Urinary bladder (tissue), 4 donors: ENCODE measurements around the gene ECHS1. TPM values are rescaled to one million over a fixed set of nuclear protein-coding genes. Genes with fewer than 3 reads are reported as not detected.
A peak's percentile ranks its signal among the peaks of the same experiment; 100 is the strongest.
"Not testable (repeated sequence)": the region's sequence is repeated elsewhere in the genome, so short reads cannot be mapped to it uniquely, and the experiment has no call there.

Source experiments
- DNase-seq: peaks from one replicate; pipeline ENCODE4 v3.0.0-alpha.2; 2015; ENCODE audit errors: extremely low spot score
- H3K27ac ChIP-seq: one replicate; pipeline ENCODE4 v1.5.1; 2013; ENCODE audit warnings: low read depth, mild to moderate bottlenecking, moderate library complexity
- H3K36me3 ChIP-seq: one replicate; pipeline ENCODE4 v1.6.1; 2013; ENCODE audit warnings: mild to moderate bottlenecking, moderate library complexity; ENCODE audit not compliant: insufficient read depth
- H3K4me1 ChIP-seq: one replicate; pipeline ENCODE4 v1.6.1; 2013; ENCODE audit warnings: mild to moderate bottlenecking, moderate library complexity; ENCODE audit not compliant: insufficient read depth
- H3K4me3 ChIP-seq: one replicate; pipeline ENCODE4 v1.5.1; 2013; ENCODE audit warnings: low read depth, low read length
- WGBS: extraction: QIAGEN DNeasy Blood & Tissue Kit; methylation state at CpG from one replicate; pipeline ENCODE4 v1.1.7; 2013; 5-methylcytosine and 5-hydroxymethylcytosine counted together
- polyA plus RNA-seq: library from polyadenylated mRNA; stranded (reverse); fragments of 200-250 nt; gene quantifications from one replicate; pipeline ENCODE4 v1.2.3, GENCODE V29; 2013
- total RNA-seq: library from RNA; depleted of rRNA; stranded (reverse); fragments of >200 nt; gene quantifications from one replicate; pipeline ENCODE4 v1.2.3, GENCODE V29; 2014
- donor health status: healthy with polysubstance abuse.
- donor health status: healthy.

ECHS1 gene
- total and polyA plus RNA-seq, 2 donors: 43.0 to 93.9 TPM

DNA sequence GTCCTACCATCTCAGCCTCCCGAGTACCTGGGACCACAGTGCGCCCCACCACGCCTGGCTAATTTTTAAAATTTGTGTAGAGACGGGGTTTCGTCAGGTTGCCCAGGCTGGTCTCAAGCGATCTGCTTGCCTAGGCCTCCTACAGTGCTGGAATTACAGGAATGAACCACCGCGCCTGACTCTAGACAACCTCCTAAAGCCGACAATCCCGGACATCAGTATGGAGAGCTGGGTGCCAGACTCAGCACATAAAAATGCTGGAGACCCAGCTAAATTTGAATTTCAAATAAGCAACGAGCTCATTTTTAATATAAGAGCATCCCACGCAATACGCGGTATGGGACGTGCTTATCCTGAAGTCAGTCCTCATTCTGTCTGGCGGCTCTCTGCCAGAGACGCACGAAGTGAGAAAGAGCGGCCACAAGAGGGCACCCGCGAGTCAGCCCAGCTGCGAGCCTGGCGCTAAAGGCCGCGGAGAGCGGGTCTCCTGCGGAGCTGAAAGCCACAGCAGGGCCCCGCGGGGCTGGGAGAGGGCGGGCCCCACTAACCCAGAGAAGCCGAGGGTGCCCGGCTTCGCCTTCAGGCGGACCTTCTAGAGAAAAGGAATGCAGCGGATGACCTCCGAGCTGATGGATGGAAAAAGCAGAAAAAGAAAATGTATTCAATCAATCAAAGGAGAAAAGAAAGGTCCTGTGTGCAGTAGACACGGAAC lies 43.5 kb downstream of the ECHS1 start:
- no peaks in the 10 kb centered on the region for H3K36me3 ChIP-seq
- peaks cover 2% of the 10 kb centered on the region for H3K4me1 ChIP-seq
- no peak overlapping the region for H3K27ac ChIP-seq
- 7% methylated on average over 37 of the region's 37 CpGs for WGBS
- H3K4me3 ChIP-seq: no peak overlapping the region
- peak; percentile 74 for DNase-seq

DNA sequence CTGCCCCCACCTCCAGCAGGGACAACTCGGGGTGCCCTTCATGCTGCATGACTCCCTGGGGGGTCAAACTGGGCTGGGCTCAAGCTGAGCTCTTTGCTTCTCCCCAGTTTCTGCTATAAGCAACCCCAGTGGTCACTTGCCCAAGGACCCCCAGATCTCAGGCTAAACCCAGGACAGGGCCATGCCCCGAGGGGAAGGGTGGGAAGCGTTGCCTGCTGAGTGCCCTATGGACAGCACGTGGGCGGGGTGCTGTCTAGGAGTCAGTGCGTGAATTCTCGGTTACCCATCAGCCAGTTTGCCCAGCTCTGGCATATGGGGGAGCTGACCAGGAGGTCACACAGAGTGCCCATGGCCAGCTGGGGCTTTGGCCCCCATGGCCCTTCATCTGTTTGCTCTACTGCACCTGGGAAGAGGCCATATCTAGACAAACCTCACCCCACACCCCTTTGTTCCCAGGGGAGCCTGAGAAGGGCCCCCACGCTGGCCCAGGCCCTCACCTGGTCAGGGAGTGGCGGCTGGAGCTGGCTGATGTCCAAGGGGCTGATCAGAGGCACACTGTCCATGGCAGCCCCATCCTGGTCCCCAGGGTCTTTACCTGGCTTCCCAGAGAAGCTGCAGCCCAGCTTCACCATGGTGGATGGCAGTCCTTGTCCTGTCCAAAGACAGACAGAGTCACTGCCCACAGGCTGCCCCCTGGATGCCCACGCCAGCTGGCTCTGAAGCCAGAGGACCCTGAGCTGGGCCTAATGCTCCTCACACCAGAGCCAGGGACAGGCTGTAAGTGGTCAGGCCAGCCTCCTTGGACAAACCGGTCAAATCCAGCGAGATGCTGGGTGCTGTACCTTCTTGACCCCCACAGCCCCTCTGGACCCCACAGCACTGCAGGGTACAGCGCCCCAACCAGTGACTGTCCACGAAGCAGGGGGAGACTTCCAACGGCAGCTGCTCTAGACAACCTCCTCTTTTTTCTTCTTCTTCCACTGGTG lies 44.5 kb downstream of the ECHS1 start:
- Histone ChIP-seq H3K4me3 (no peak overlapping the region), H3K4me1 (peaks cover 2% of the 10 kb centered on the region), H3K27ac (no peak overlapping the region), H3K36me3 (no peaks in the 10 kb centered on the region)
- DNase-seq: no peak
- WGBS: 84% methylated on average over 15 of the region's 15 CpGs

DNA sequence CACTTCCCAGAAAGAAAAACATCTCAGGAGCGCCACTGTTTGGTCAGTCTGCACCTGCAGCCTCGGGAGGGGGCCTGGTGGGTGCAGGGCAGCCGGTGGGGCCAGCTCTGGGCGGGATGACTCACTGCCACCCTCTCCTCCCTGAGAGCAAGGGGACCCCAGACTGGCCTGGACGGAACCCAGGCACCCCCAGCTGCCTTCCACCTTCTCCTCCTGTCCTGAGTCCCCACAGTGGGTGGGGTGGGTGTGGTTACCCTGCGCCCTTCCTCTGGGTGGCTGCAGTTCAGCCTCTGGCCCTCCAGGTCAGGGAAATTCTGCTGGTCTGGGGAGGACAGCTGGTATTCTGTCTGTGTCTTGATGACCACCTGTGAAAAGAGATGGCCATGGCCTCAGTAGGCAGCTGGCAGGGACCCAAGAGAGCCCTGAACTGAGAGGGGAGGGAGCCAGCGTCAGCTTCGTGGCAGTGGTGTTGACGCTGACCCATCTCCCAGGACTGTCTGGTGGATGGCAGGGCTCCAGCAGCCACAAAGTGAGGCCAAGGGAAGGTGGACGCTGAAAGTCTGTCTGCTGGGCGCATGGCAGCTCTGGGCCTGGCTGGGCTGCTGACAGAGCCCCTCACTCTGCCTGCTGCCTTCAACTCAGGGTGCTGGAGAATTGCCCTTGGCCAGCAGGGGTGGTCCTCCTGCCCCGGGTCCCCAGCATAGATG lies 45.4 kb downstream of the ECHS1 start:
- Histone ChIP-seq H3K36me3 (no peaks in the 10 kb centered on the region), H3K4me1 (peaks cover 2% of the 10 kb centered on the region), H3K4me3 (no peak overlapping the region), H3K27ac (no peak overlapping the region)
- DNase-seq: no peak
- 45% methylated on average over 12 of the region's 12 CpGs for WGBS

DNA sequence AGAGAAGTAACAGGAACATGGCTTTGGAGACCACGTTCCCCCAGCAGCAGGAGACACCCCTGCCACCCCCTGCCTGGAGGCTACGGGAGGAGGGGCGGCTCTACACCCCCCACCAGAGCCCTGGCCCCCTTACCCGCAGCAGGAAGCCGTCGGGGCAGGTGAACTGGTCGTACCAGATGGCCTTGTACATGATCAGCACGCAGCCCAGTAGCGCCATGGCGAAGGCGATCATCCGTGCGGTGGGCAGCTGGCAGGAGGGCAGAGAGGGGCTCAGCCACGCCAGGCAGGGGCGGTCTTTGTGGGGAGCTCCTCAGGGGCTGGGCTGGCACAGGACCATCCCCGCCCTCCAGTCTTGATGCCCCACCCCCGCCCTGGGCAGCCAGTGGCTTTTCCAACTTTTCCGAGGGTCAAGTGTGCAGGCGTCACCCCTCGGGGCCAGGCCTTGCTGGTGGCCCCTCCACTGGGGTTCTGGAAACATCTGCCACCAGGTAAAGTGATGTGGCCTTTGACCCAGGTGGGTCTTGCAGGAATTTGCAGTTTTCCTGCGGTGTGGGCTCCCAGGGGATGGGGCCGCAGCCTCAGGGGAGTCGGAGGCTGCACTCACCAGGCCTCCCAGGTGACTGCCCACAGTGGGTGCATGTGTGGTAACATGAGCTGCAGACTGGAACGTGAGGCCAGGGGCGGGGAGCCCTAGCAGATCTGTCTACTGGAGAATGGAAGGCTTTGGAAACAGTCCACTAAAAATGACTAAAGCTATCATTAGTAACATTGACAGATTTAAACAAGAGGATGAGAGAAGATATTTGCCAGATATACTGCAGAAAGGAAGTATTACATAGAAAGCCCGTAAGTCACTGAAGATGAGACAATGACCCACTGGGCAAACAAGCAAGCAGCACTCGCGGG lies 46.2 kb downstream of the ECHS1 start:
- Histone ChIP-seq H3K27ac (no peak overlapping the region), H3K4me3 (no peak overlapping the region), H3K4me1 (peaks cover 2% of the 10 kb centered on the region), H3K36me3 (no peaks in the 10 kb centered on the region)
- 40% methylated on average over 28 of the region's 28 CpGs for WGBS
- DNase-seq: no peak

DNA sequence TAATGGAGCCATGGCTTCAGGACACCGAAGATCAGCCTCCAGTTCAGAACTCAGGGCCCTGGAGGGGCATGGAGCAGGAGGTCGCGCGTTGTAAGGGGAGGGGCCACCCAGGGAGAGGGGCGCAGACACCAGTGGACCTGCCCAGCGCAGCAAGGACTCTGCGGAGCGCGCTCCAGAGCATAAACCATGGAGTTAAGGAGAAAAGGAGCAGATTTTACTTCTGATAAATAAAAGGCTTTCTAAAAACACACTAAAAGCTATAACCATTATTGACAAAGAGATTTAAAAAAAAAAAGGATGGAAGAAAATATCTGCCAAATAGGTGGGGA lies 47.0 kb downstream of the ECHS1 start:
- H3K4me1 ChIP-seq: peaks cover 2% of the 10 kb centered on the region
- no peak overlapping the region for H3K27ac ChIP-seq
- DNase-seq: no peak
- H3K4me3 ChIP-seq: no peak overlapping the region
- WGBS: 30% methylated on average over 9 of the region's 9 CpGs
- no peaks in the 10 kb centered on the region for H3K36me3 ChIP-seq

DNA sequence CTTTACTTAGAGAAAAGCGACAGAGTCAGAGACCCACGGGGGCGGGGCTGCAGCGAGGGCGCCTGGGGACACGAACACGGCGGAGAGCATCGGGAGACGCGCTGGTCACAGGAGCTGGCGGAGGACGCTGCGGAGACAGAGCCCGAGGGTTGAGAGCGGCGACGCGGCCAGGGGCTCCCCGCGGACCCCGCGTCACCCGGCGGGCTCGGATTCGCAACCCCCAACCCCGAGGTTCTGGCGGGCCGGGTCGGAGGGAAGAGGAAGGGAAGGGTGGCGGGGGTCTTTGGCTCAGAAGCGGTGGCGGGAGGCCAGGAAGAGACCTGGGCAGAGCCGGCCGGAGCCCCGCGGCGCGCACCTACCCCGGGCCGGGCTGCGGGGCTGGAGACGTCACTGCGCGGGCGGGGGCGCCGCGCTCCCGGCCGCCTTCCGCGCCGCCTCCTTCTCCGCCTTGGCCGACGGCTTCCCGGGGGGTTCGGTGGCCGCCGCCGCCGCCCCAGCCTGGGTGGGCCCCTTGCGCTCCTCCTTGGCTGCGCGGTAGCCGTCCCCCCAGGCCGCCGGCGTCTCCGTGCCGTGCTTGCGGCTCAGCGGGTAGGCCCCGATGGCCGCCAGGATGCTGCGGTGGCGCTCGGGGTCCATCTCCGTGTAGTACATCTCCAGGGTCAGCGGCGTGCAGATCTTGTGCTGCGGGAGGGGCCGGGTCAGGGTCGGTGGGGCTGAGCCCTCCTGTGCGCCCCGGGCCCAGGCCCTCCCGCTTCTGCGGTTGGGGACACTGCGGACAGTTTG lies 47.5 kb downstream of the ECHS1 start:
- Histone ChIP-seq H3K4me1 (peaks cover 2% of the 10 kb centered on the region), H3K36me3 (no peaks in the 10 kb centered on the region), H3K27ac (no peak overlapping the region), H3K4me3 (peak overlapping the region; percentile 44)
- 2% methylated on average over 91 of the region's 91 CpGs for WGBS
- no peak for DNase-seq

DNA sequence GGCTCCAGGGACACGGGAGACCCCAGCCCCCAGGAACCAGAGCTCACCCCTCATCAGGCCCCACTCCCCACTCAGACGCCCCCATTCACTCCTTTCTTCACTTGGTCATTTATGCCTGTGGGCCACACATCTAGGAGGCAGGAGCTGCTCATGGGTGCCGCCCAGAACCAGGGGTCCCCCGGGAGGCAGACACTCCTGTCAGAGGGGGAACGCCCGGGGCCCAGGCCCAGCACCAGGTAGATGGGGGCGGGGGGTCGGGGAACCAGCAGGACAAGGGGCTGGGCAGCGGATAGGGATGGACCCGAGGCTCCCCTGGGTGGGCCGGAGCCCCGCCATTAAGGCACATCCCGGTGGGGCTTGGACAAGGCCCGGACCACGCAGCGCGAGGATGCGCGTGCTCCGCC lies 48.3 kb downstream of the ECHS1 start:
- Histone ChIP-seq H3K4me1 (peaks cover 2% of the 10 kb centered on the region), H3K27ac (no peak overlapping the region), H3K4me3 (no peak overlapping the region), H3K36me3 (no peaks in the 10 kb centered on the region)
- DNase-seq: no peak
- WGBS: 23% methylated on average over 20 of the region's 20 CpGs

DNA sequence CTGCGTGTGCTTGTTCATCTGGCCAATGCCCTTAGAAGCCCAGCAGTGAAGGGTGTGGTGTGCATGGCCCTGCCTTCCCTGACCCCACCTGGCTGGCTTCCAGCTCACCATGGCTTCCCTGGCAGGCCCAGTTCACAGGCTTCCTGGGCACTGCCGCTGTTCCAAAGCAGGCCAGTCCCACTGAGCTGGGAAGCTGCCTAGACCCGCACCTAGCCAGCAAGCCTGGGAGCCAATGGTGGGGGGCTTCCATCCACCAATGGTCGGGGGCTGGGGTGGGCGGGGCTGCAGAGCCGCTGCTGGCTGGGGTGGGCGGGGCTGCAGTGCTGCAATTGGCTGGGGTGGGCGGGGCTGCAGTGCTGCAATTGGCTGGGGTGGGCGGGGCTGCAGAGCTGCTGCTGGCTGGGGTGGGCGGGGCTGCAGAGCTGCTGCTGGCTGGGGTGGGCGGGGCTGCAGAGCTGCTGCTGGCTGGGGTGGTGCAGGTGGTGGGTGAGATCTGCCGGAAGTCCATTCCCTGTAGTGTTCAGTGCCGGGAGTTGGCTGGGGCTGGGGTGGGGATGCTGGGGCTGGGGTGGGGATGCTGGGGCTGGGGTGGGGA lies 48.9 kb downstream of the ECHS1 start:
- no peak overlapping the region for H3K27ac ChIP-seq
- no peaks in the 10 kb centered on the region for H3K36me3 ChIP-seq
- 9% methylated on average over 13 of the region's 13 CpGs for whole genome bisulfite sequencing
- DNase-seq: no peak
- no peak overlapping the region for H3K4me3 ChIP-seq
- H3K4me1 ChIP-seq: peaks cover 2% of the 10 kb centered on the region

DNA sequence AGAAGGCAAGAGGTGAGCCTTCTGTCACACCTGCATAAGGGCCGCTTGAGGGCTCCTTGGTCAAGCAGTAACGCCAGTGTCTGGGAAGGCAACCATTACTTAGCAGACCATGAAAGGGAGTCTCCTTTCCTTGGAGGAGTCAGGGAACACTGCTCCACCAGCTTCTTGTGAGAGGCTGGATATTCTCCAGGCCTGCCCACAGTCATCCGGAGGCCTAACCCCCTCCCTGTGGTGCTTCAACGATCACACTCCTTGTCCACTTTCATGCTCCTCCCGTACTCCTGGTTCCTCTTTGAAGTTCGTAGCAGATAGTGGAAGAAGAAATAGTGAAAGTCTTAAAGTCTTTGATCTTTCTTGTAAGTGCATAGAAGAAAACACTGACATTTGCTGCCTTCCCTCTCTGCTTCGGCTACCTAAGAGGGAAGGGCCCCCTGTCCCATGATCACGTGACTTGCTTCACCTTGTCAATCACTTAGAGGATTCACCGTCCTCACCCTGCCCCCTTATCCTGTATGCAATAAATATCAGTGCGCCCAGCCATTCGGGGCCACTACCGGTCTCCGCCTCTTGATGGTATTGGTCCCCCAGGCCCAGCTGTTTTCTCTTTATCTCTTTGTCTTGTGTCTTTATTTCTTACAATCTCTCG lies 51.0 kb downstream of the ECHS1 start:
- H3K36me3 ChIP-seq, H3K4me1 ChIP-seq, H3K27ac ChIP-seq, DNase-seq, H3K4me3 ChIP-seq: not testable (repeated sequence)
- WGBS: 76% methylated on average over 12 of the region's 14 CpGs

DNA sequence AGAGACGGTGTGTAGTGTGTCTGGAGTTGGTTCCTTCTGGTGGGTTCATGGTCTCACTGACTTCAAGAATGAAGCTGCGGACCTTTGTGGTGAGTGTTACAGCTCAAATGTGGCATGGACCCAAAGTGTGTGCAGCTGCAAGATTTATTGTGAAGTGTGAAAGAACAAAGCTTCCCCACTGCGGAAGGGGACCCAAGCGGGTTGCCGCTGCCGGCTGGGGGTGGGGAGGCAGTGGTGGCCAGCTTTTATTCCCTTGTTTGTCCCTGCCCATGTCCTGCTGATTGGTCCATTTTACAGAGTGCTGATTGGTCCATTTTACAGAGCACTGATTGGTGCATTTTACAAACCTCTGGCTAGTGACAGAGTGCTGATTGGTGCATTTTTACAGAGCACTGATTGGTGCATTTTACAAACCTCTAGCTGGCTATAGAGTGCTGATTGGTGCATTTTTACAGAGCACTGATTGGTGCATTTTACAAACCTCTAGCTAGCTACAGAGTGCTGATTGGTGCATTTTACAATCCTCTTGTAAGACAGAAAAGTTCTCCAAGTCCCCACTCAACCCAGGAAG lies 52.2 kb downstream of the ECHS1 start:
- H3K4me3 ChIP-seq, H3K36me3 ChIP-seq, DNase-seq, H3K27ac ChIP-seq, H3K4me1 ChIP-seq: not testable (repeated sequence)
- 95% methylated on average over 6 of the region's 6 CpGs for WGBS

DNA sequence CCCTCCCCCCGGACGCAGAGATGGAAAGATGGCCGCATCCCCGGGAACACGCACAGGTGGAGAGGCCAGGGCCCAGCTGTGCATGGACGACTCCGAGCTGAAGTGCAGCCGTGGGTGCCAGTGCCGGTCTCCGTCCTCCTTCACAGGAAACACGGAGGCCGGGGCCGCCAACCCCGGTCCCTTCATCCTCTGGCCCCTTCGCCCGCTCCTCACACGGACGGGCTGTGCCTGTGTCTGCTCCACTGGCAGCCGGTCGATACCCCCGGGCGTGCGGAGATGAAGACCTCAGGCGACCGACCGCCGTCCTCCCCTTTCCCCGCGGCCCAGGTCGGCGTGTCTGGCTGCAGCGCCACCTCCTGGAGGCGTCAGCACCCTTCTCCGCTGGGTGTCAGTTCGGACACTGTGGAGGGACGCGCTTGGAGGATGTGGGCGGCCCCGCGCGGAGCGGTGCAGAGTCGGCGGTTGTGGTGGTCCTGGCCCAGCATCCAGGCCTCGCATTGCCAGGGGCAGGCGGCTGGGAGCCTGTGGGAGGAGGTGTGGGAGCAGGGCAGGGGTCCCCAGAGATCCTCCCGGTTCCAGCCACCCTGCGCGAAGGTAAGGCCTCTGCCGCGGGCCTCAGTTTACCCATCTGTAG lies 54.5 kb downstream of the ECHS1 start:
- no peak overlapping the region for H3K4me3 ChIP-seq
- H3K27ac ChIP-seq: no peak overlapping the region
- no peaks in the 10 kb centered on the region for H3K4me1 ChIP-seq
- WGBS: 8% methylated on average over 51 of the region's 51 CpGs
- DNase-seq: no peak
- H3K36me3 ChIP-seq: no peaks in the 10 kb centered on the region
